AG09309 (cell line): ENCODE results near the gene ST6GALNAC2.

ENCODE experiments used
- DNase-seq: peaks from one replicate; pipeline ENCODE4 v3.0.0-alpha.2; 2010; ENCODE audit warnings: low read depth
- H3K4me3 ChIP-seq: 2 replicates; pipeline ENCODE4 v1.5.1; 2011; ENCODE audit warnings: mild to moderate bottlenecking, low read depth, low read length, moderate library complexity; ENCODE audit not compliant: control insufficient read depth
- CTCF ChIP-seq: IDR thresholded peaks from 2 replicates; pipeline ENCODE4 v1.5.1; 2011; ENCODE audit warnings: mild to moderate bottlenecking, low read depth, low read length, inconsistent platforms; ENCODE audit not compliant: insufficient read depth, control insufficient read depth; ENCODE audit errors: missing control alignments

ST6GALNAC2 gene

GRCh38 chr17:76554131-76554530, 31.5 kb downstream of the ST6GALNAC2 start:
- no peak overlapping the region for H3K4me3 ChIP-seq
- no peak for DNase-seq
- TF ChIP-seq CTCF, result no peak

- DNase-seq, result no peak
- no peak overlapping the region for H3K4me3 ChIP-seq
- TF ChIP-seq CTCF, result no peak
These were observed 32.3 kb downstream of the ST6GALNAC2 start for GRCh38 chr17:76553178-76553908.

- TF ChIP-seq CTCF, result no peak
- H3K4me3 ChIP-seq, result no peak overlapping the region
- no peak for DNase-seq
These were observed 34.0 kb downstream of the ST6GALNAC2 start for GRCh38 chr17:76551685-76552084.

- no peak overlapping the region for H3K4me3 ChIP-seq
- no peak for DNase-seq
- no peak for TF ChIP-seq CTCF
These were observed 34.7 kb downstream of the ST6GALNAC2 start for GRCh38 chr17:76550712-76551615.

GRCh38 chr17:76549539-76549938, 36.1 kb downstream of the ST6GALNAC2 start:
- TF ChIP-seq CTCF, result no peak
- DNase-seq, result no peak
- H3K4me3 ChIP-seq, result no peak overlapping the region

GRCh38 chr17:76549215-76549518, 36.5 kb downstream of the ST6GALNAC2 start:
- DNase-seq, result no peak
- H3K4me3 ChIP-seq, result no peak overlapping the region
- TF ChIP-seq CTCF, result no peak
